Pancreas (tissue), 10 donors: Measurements from ENCODE around the gene KPNB1. TPM values are rescaled to one million over a fixed set of nuclear protein-coding genes. Genes with fewer than 3 reads are reported as not detected.

Experiments used
- ATAC-seq, 4 donors: fragments of 200-7000 bp; cut with Tn5 transposase; one replicate each; pipeline versions ENCODE4 v1.8.0 to v1.9.1; 2020; ENCODE audit warnings: mild to moderate bottlenecking in 4 of 4, moderate library complexity in 4 of 4
- DNase-seq, 6 donors: peaks; one replicate each; pipeline ENCODE4 v3.0.0-alpha.2; 2020
- FAIRE-seq: peaks from 2 replicates; lab custom pipeline; 2012; peaks lifted over from hg19 to GRCh38; lab: Jason Lieb, UNC
- H3K27ac ChIP-seq, 4 donors: fragments of 200-600 bp; sonication (generic); 1 replicate in 3 of 4; 2 replicates in 1 of 4; pipeline versions ENCODE4 v1.5.0 to v1.8.0; 2020
- H3K27me3 ChIP-seq, 4 donors: fragments of 200-600 bp; one replicate each; pipeline ENCODE4 v1.8.0; 2021
- H3K36me3 ChIP-seq, 3 donors: fragments of 200-600 bp; sonication (generic) in 1 of 3; one replicate each; pipeline versions ENCODE4 v1.5.0 to v1.8.0; 2020 to 2021
- H3K4me1 ChIP-seq, 3 donors: fragments of 200-600 bp; one replicate each; pipeline ENCODE4 v1.8.0; 2021
- H3K4me3 ChIP-seq, 4 donors: fragments of 200-600 bp; sonication (generic) in 2 of 4; one replicate each; pipeline versions ENCODE4 v1.5.0 to v1.8.0; 2020 to 2021
- H3K9me3 ChIP-seq, 4 donors: fragments of 200-600 bp; one replicate each; pipeline ENCODE4 v1.8.0; 2021
- WGBS, 2 donors: extraction: QIAGEN DNeasy Blood & Tissue Kit; methylation state at CpG; one replicate each; pipeline ENCODE4 v1.1.7; 2013; 5-methylcytosine and 5-hydroxymethylcytosine counted together
- intact Hi-C, 3 donors: fragments of 100-400 bp; cut with DNase I; formaldehyde crosslinking; loops; one replicate each; pipeline versions ENCODE4 v1.11.1 to v1.14.2; 2022
- polyA plus RNA-seq, 2 donors: library from polyadenylated mRNA; stranded (reverse); fragments of 200-250 nt; gene quantifications; one replicate each; pipeline ENCODE4 v1.2.3, GENCODE V29; 2013
- total RNA-seq, 6 donors: library from RNA; stranded (reverse); fragmentation: NEBNext Ultra II Directional in 4 of 6; extraction: Animal tissue kit (Norgen Biotek cat#: 25700) in 4 of 6; gene quantifications; one replicate each; pipeline versions ENCODE4 v1.2.1 to v1.2.4, GENCODE V29; 2021 to 2023
- TF ChIP-seq, protein P1 (sequence below), 4 donors: fragments of 200-600 bp; sonication (generic) in 3 of 4; IDR thresholded peaks; one replicate each; pipeline versions ENCODE4 v1.5.0 to v1.8.0; 2021; ENCODE audit warnings: antibody characterized with exemption in 4 of 4
- donor health status: healthy with polysubstance abuse.
- donor health status: DM: no; HTN: no; CAD: no; lungs with moderate emphysema.
- donor health status: DM: no; HTN: no; CAD: no.
- donor health status: control.
- donor health status: control.
- donor health status: Bipolar disorder and iron deficiency.
- donor health status: DM: yes; HTN: yes; CAD: no.
- donor health status: DM: no; HTN: no; CAD: no.
- donor health status: DM: no; HTN: no; CAD: no.
- donor health status: DM: yes; HTN: yes; CAD: no.

KPNB1 gene
- total and polyA plus RNA-seq, 8 donors: 18.1 to 126 (median 115) TPM

GRCh38 chr17:47687328-47687690, 37.6 kb downstream of the KPNB1 start:
- Histone ChIP-seq H3K36me3 (peaks cover 0 to 5% (median 5%) of the 10 kb centered on the region in 3 donors), H3K27me3 (no peaks in the 10 kb centered on the region), H3K4me3 (no peak overlapping the region), H3K4me1 (peaks cover 0 to 6% (median 0%) of the 10 kb centered on the region in 3 donors), H3K9me3 (no peaks in the 10 kb centered on the region), H3K27ac (no peak overlapping the region)
- intact Hi-C loops: no loop called here
- FAIRE-seq: no peak
- DNase-seq: no peak
- no peak for ATAC-seq
- TF ChIP-seq, protein P1, sequence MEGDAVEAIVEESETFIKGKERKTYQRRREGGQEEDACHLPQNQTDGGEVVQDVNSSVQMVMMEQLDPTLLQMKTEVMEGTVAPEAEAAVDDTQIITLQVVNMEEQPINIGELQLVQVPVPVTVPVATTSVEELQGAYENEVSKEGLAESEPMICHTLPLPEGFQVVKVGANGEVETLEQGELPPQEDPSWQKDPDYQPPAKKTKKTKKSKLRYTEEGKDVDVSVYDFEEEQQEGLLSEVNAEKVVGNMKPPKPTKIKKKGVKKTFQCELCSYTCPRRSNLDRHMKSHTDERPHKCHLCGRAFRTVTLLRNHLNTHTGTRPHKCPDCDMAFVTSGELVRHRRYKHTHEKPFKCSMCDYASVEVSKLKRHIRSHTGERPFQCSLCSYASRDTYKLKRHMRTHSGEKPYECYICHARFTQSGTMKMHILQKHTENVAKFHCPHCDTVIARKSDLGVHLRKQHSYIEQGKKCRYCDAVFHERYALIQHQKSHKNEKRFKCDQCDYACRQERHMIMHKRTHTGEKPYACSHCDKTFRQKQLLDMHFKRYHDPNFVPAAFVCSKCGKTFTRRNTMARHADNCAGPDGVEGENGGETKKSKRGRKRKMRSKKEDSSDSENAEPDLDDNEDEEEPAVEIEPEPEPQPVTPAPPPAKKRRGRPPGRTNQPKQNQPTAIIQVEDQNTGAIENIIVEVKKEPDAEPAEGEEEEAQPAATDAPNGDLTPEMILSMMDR (IDR thresholded peaks at IDR 0.05): no peak

- no peaks in the 10 kb centered on the region for H3K27me3 ChIP-seq
- H3K4me3 ChIP-seq: no peak overlapping the region
- no peaks in the 10 kb centered on the region for H3K9me3 ChIP-seq
- intact Hi-C loops: no loop called here
- H3K27ac ChIP-seq: no peak overlapping the region
- no peak for FAIRE-seq
- no peak for DNase-seq
- peak in 3 of 4 donors; percentile 42 to 67 (median 58) for ATAC-seq
- H3K4me1 ChIP-seq: peaks cover 0 to 8% (median 0%) of the 10 kb centered on the region in 3 donors
- TF ChIP-seq, protein P1 (IDR thresholded peaks at IDR 0.05): no peak
- 75 to 97% methylated on average over 1 of the region's 1 CpG for WGBS, 2 donors
- H3K36me3 ChIP-seq: peaks cover 0 to under 1% (median under 1%) of the 10 kb centered on the region in 3 donors
Observed at GRCh38 chr17:47687748-47688147, 38.0 kb downstream of the KPNB1 start.

GRCh38 chr17:47690121-47690520, 40.4 kb downstream of the KPNB1 start:
- no peak overlapping the region for H3K4me3 ChIP-seq
- no peaks in the 10 kb centered on the region for H3K36me3 ChIP-seq
- H3K4me1 ChIP-seq: peaks cover 0 to 12% (median 0%) of the 10 kb centered on the region in 3 donors
- H3K27me3 ChIP-seq: no peaks in the 10 kb centered on the region
- FAIRE-seq: no peak
- no peak for ATAC-seq
- 60 to 64% methylated on average over 3 of the region's 3 CpGs for WGBS, 2 donors
- no peaks in the 10 kb centered on the region for H3K9me3 ChIP-seq
- intact Hi-C loops: loop anchor here in 1 of 3 donors (10.0 kb wide), 1 partner anchor 115 kb away; no protein-coding TSS in a partner anchor
- TF ChIP-seq, protein P1 (IDR thresholded peaks at IDR 0.05): no peak
- DNase-seq: no peak
- no peak overlapping the region for H3K27ac ChIP-seq

GRCh38 chr17:47692137-47692894, 42.6 kb downstream of the KPNB1 start:
- WGBS, 2 donors: 63 to 80% methylated on average over 2 of the region's 2 CpGs
- no peak for DNase-seq
- ATAC-seq: no peak
- Histone ChIP-seq H3K27me3 (no peaks in the 10 kb centered on the region), H3K4me3 (no peak overlapping the region), H3K9me3 (no peaks in the 10 kb centered on the region), H3K27ac (peak overlapping the region in 1 of 4 donors; percentile 44), H3K36me3 (no peaks in the 10 kb centered on the region), H3K4me1 (peaks cover 0 to 6% (median 0%) of the 10 kb centered on the region in 3 donors)
- intact Hi-C loops: loop anchor here in 1 of 3 donors (10.0 kb wide), 1 partner anchor 112 kb away; no protein-coding TSS in a partner anchor
- no peak for FAIRE-seq
- TF ChIP-seq, protein P1 (IDR thresholded peaks at IDR 0.05): no peak
